Choroid plexus epithelial cell (primary cell): Measurements from ENCODE around the gene NRXN3.
A peak's percentile ranks its signal among the peaks of the same experiment; 100 is the strongest.

Experiments
- DNase-seq: peaks from one replicate; pipeline ENCODE4 v3.0.0-alpha.2; 2010; ENCODE audit warnings: low read depth
- H3K4me3 ChIP-seq: 2 replicates; pipeline ENCODE4 v1.5.1; 2011; ENCODE audit warnings: low read depth, mild to moderate bottlenecking, control low read depth, low read length, moderate library complexity
- CTCF ChIP-seq: conservative IDR thresholded peaks from 2 replicates; pipeline ENCODE4 v1.5.1; 2011; ENCODE audit warnings: low read depth, mild to moderate bottlenecking, control low read depth, inconsistent platforms, low read length, moderate library complexity

NRXN3 gene

GRCh38 chr14:79781882-79782281, 1611.7 kb downstream of the NRXN3 start:
- TF ChIP-seq CTCF, result no peak
- peak; percentile 86 for DNase-seq
- H3K4me3 ChIP-seq, result no peak overlapping the region

GRCh38 chr14:79783041-79783440, 1612.9 kb downstream of the NRXN3 start:
- H3K4me3 ChIP-seq, result no peak overlapping the region
- DNase-seq, result no peak
- TF ChIP-seq CTCF, result no peak

GRCh38 chr14:79786522-79786921, 1616.3 kb downstream of the NRXN3 start:
- TF ChIP-seq CTCF, result no peak
- DNase-seq, result no peak
- no peak overlapping the region for H3K4me3 ChIP-seq

- DNase-seq, result no peak
- no peak for TF ChIP-seq CTCF
- no peak overlapping the region for H3K4me3 ChIP-seq
These were observed 1618.2 kb downstream of the NRXN3 start for GRCh38 chr14:79788346-79788745.

GRCh38 chr14:79791055-79791732, 1621.0 kb downstream of the NRXN3 start:
- no peak for TF ChIP-seq CTCF
- no peak for DNase-seq
- no peak overlapping the region for H3K4me3 ChIP-seq

- DNase-seq, result no peak
- no peak overlapping the region for H3K4me3 ChIP-seq
- no peak for TF ChIP-seq CTCF
These were observed 1631.9 kb downstream of the NRXN3 start for GRCh38 chr14:79802093-79802492.

GRCh38 chr14:79805636-79806035, 1635.5 kb downstream of the NRXN3 start:
- TF ChIP-seq CTCF, result no peak
- no peak for DNase-seq
- no peak overlapping the region for H3K4me3 ChIP-seq
